Lower lobe of right lung (tissue), 2 donors: ENCODE data around the gene TNFAIP1. TPM values are rescaled to one million over a fixed set of nuclear protein-coding genes. Genes with fewer than 3 reads are reported as not detected.

Source experiments
- ATAC-seq, 2 donors: fragments of 200-7000 bp; cut with Tn5 transposase; one replicate each; pipeline ENCODE4 v1.9.1; 2020 to 2022; ENCODE audit warnings: mild to moderate bottlenecking in 2 of 2, moderate library complexity in 2 of 2
- DNase-seq: peaks from one replicate; pipeline ENCODE4 v3.0.0-alpha.2; 2020
- H3K27ac ChIP-seq: fragments of 200-600 bp; one replicate; pipeline ENCODE4 v1.8.0; 2022
- H3K27me3 ChIP-seq: fragments of 200-600 bp; one replicate; pipeline ENCODE4 v1.8.0; 2022; ENCODE audit warnings: low read depth
- H3K36me3 ChIP-seq: fragments of 200-600 bp; one replicate; pipeline ENCODE4 v1.8.0; 2022; ENCODE audit warnings: mild to moderate bottlenecking
- H3K4me1 ChIP-seq: fragments of 200-600 bp; one replicate; pipeline ENCODE4 v1.8.0; 2022
- H3K4me3 ChIP-seq: fragments of 200-600 bp; one replicate; pipeline ENCODE4 v1.8.0; 2022; ENCODE audit warnings: mild to moderate bottlenecking
- H3K9me3 ChIP-seq: fragments of 200-600 bp; one replicate; pipeline ENCODE4 v1.8.0; 2022
- CTCF ChIP-seq: fragments of 200-600 bp; IDR thresholded peaks from one replicate; pipeline ENCODE4 v1.8.0; 2022; ENCODE audit warnings: antibody characterized with exemption, mild to moderate bottlenecking
- intact Hi-C: fragments of 100-400 bp; cut with DNase I; formaldehyde crosslinking; loops from one replicate; pipeline ENCODE4 v1.11.0; 2022
- total RNA-seq: library from RNA; stranded (reverse); fragmentation: NEBNext Ultra II Directional; extraction: Animal tissue kit (Norgen Biotek cat#: 25700); gene quantifications from one replicate; pipeline ENCODE4 v1.2.1, GENCODE V29; 2021
- donor health status: DM: no; HTN: yes; CAD: no; lungs with severe emphysema.

Gene TNFAIP1
- total RNA-seq, 1 donor from 2014 or later = 56.1 TPM

- Histone ChIP-seq H3K27ac (no peak overlapping the region), H3K27me3 (no peaks in the 10 kb centered on the region), H3K36me3 (peaks cover 100% of the 10 kb centered on the region), H3K4me3 (no peak overlapping the region), H3K4me1 (peaks cover 27% of the 10 kb centered on the region), H3K9me3 (no peaks in the 10 kb centered on the region)
- TF ChIP-seq CTCF = no peak
- DNase-seq (no peak), ATAC-seq (no peak)
- intact Hi-C loops = no loop called here
Measured at GRCh38 chr17:28344435-28344901, 8.9 kb downstream of the TNFAIP1 start.

GRCh38 chr17:28345419-28346198, 10.0 kb downstream of the TNFAIP1 start:
- ATAC-seq (peak; percentile 68 to 78), DNase-seq (no peak)
- TF ChIP-seq CTCF = no peak
- H3K4me3 ChIP-seq = no peak overlapping the region
- peaks cover 25% of the 10 kb centered on the region for H3K4me1 ChIP-seq
- peak overlapping the region; percentile 18 for H3K27ac ChIP-seq
- H3K9me3 ChIP-seq = no peaks in the 10 kb centered on the region
- no peaks in the 10 kb centered on the region for H3K27me3 ChIP-seq
- H3K36me3 ChIP-seq = peaks cover 100% of the 10 kb centered on the region
- intact Hi-C loops = no loop called here

GRCh38 chr17:28346199-28346580, 10.6 kb downstream of the TNFAIP1 start:
- no peak for TF ChIP-seq CTCF
- Histone ChIP-seq H3K27me3 (no peaks in the 10 kb centered on the region), H3K9me3 (no peaks in the 10 kb centered on the region), H3K4me3 (no peak overlapping the region), H3K4me1 (peaks cover 25% of the 10 kb centered on the region), H3K27ac (no peak overlapping the region), H3K36me3 (peaks cover 100% of the 10 kb centered on the region)
- intact Hi-C loops = no loop called here
- no peak for DNase-seq
- no peak for ATAC-seq

GRCh38 chr17:28346746-28347246, 11.2 kb downstream of the TNFAIP1 start:
- H3K36me3 ChIP-seq = peaks cover 100% of the 10 kb centered on the region
- H3K27ac ChIP-seq = no peak overlapping the region
- no peak for DNase-seq

GRCh38 chr17:28347261-28347891, 11.8 kb downstream of the TNFAIP1 start:
- Histone ChIP-seq H3K27ac (peak overlapping the region; percentile 16), H3K27me3 (no peaks in the 10 kb centered on the region), H3K4me3 (no peak overlapping the region), H3K4me1 (peaks cover 25% of the 10 kb centered on the region), H3K9me3 (no peaks in the 10 kb centered on the region), H3K36me3 (peaks cover 100% of the 10 kb centered on the region)
- no peak for TF ChIP-seq CTCF
- intact Hi-C loops = no loop called here
- no peak for DNase-seq
- peak in 1 of 2 donors; percentile 4 for ATAC-seq

More at GRCh38 chr17:28346746-28347246, 11.2 kb downstream of the TNFAIP1 start:
- peak; percentile 19 for TF ChIP-seq CTCF
- no peaks in the 10 kb centered on the region for H3K27me3 ChIP-seq
- no peaks in the 10 kb centered on the region for H3K9me3 ChIP-seq
- H3K4me3 ChIP-seq = no peak overlapping the region
- intact Hi-C loops = no loop called here
- ATAC-seq = peak in 1 of 2 donors; percentile 18
- peaks cover 25% of the 10 kb centered on the region for H3K4me1 ChIP-seq
